Testis (tissue), 3 donors: ENCODE data around the gene SMAP2. TPM values are rescaled to one million over a fixed set of nuclear protein-coding genes. Genes with fewer than 3 reads are reported as not detected.
A peak's percentile ranks its signal among the peaks of the same experiment; 100 is the strongest.

ENCODE experiments used
- DNase-seq: peaks from one replicate; pipeline ENCODE4 v3.0.0-alpha.2; 2019
- H3K27ac ChIP-seq, 2 donors: fragments of 200-600 bp; sonication (generic); one replicate each; pipeline ENCODE4 v1.5.1; 2019
- H3K27me3 ChIP-seq: fragments of 200-600 bp; sonication (generic); one replicate; pipeline ENCODE4 v1.5.1; 2019
- H3K36me3 ChIP-seq: fragments of 200-600 bp; sonication (generic); one replicate; pipeline ENCODE4 v1.5.1; 2017; ENCODE audit warnings: low read depth; ENCODE audit errors: missing control alignments
- H3K4me1 ChIP-seq: fragments of 200-600 bp; sonication (generic); one replicate; pipeline ENCODE4 v1.5.1; 2019
- H3K4me3 ChIP-seq, 2 donors: fragments of 200-600 bp; sonication (generic); one replicate each; pipeline ENCODE4 v1.5.1; 2017 to 2019
- H3K9me3 ChIP-seq: fragments of 200-600 bp; sonication (generic); one replicate; pipeline ENCODE4 v1.5.1; 2017
- CTCF ChIP-seq, 3 experiments: fragments of 450-650 bp in 2 of 3; fragments of 200-600 bp in 1 of 3; sonication (generic) in 1 of 3; IDR thresholded peaks; one replicate each; pipeline ENCODE4 v1.5.1; 2016 to 2019; ENCODE audit warnings: antibody characterized with exemption in 3 of 3, mild to moderate bottlenecking in 2 of 3, moderate library complexity in 1 of 3
- POLR2A ChIP-seq: fragments of 450-650 bp; IDR thresholded peaks from one replicate; pipeline ENCODE4 v1.6.1; 2017; ENCODE audit warnings: antibody characterized with exemption, mild to moderate bottlenecking, moderate library complexity
- WGBS, 2 donors: methylation state at CpG; one replicate each; pipeline ENCODE4 v1.1.5; 2018; 5-methylcytosine and 5-hydroxymethylcytosine counted together
- intact Hi-C: fragments of 100-400 bp; cut with DNase I; formaldehyde crosslinking; loops from one replicate; pipeline ENCODE4 v1.15.1; 2023; ENCODE audit warnings: low total_unique reads
- polyA plus RNA-seq: library from polyadenylated mRNA; stranded (reverse); fragments of 350-450 nt; fragmentation: Illumina TruSeq; extraction: RNeasy Lipid Tissue Mini Kit (QIAGEN cat#74804); gene quantifications from one replicate; pipeline ENCODE4 v1.2.3, GENCODE V29; 2014; ENCODE audit warnings: low read depth, low replicate concordance; ENCODE audit not compliant: insufficient read depth
- total RNA-seq, 2 donors: library from RNA; depleted of rRNA; stranded (reverse); fragments of >200 nt; gene quantifications; one replicate each; pipeline ENCODE4 v1.2.3, GENCODE V29; 2016

The SMAP2 gene
- total and polyA plus RNA-seq, 3 donors from 2014 or later, result 23.0 to 44.3 (median 27.1) TPM

DNA sequence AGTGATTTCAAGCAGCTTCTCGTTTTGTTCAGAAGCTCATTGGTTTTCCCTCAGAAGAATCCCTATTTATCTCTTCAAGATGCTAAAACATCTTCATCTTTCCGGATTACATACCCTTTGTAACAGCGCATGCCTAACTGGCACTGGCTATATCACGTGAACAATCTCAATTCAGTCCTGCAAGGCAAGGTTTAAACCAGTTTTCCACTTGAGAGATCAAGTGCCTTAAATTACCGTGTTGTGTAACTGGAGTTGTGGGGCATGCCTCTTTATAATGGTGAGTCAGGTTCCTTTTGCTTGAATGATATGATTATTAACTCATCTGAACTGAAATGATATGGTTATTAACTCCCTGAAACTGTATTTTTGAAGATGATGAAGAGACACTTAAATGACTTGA lies 65.7 kb downstream of the SMAP2 start:
- DNase-seq, result no peak
- 89 to 93% methylated on average over 5 of the region's 5 CpGs for WGBS, 2 donors
- no peaks in the 10 kb centered on the region for H3K36me3 ChIP-seq
- intact Hi-C loops, result no loop called here
- H3K4me1 ChIP-seq, result no peaks in the 10 kb centered on the region
- H3K9me3 ChIP-seq, result no peaks in the 10 kb centered on the region
- H3K27ac ChIP-seq, result no peak overlapping the region
- no peak for TF ChIP-seq POLR2A
- TF ChIP-seq CTCF (IDR thresholded peaks at IDR 0.05), result no peak
- H3K27me3 ChIP-seq, result no peaks in the 10 kb centered on the region
- H3K4me3 ChIP-seq, result no peak overlapping the region

GRCh38 chr1:40449684-40450494 lies 76.4 kb downstream of the SMAP2 start, which contains the start of gene ZFP69B:
Gene ZFP69B, plus strand, starts transcription at chr1:40450476. Its CDS starts 486 bp downstream, at chr1:40450962.
- Histone ChIP-seq H3K27me3 (no peaks in the 10 kb centered on the region), H3K9me3 (no peaks in the 10 kb centered on the region), H3K27ac (peak within 1 kb of the TSS; percentile 79 to 80), H3K4me3 (peak within 1 kb of the TSS; percentile 66 to 67), H3K36me3 (no peaks in the 10 kb centered on the region), H3K4me1 (no peaks in the 10 kb centered on the region)
- peak; percentile 91 for DNase-seq
- TF ChIP-seq POLR2A (no peak), CTCF (IDR thresholded peaks at IDR 0.05) (peak in 1 of 3 experiments; percentile 2)
- WGBS, 2 donors, result 0% methylated on average over 9 to 58 of the region's 64 CpGs
- intact Hi-C loops, result no loop called here

DNA sequence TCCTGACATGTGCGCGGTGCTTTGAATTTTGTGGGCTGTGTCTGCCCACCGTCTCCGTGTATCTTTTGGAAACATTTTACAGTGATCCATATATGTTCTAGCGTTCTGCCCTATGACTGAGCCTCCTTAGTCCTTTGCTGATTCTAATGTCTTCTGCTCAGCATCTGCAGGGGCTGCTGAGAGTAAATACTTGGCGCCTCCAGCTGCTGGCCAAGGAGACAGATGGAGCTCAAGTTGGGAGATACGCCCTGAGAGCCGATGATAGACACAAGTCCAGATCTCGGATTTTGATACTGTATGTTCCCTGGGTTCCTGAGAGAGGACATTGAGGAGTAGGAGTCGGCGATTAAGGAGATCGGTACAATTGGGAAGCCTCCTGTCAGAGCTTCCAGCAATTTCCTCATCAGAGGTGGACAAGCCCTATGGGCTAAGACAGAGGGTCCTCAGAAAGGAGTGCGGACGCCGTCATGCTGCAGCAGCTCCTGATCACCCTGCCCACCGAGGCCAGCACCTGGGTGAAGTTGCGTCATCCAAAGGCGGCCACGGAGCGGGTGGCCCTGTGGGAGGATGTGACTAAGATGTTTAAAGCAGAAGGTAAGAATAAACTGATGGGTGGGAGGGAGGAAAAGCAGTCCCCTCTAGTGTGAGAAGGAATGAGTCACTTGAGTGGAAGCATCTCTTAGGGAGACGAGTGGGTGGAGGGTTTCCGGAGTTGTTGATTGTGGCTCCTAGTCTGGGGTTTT lies 77.1 kb downstream of the SMAP2 start:
- DNase-seq, result peak; percentile 15
- H3K27ac ChIP-seq, result peak overlapping the region; percentile 79 to 80
- no peaks in the 10 kb centered on the region for H3K4me1 ChIP-seq
- H3K4me3 ChIP-seq, result peak overlapping the region; percentile 66 to 67
- TF ChIP-seq POLR2A (no peak), CTCF (IDR thresholded peaks at IDR 0.05) (no peak)
- WGBS, 2 donors, result 11 to 14% methylated on average over 22 of the region's 22 CpGs
- intact Hi-C loops, result no loop called here
- H3K27me3 ChIP-seq, result no peaks in the 10 kb centered on the region
- H3K36me3 ChIP-seq, result no peaks in the 10 kb centered on the region
- no peaks in the 10 kb centered on the region for H3K9me3 ChIP-seq

- no peak for DNase-seq
- Histone ChIP-seq H3K27me3 (no peaks in the 10 kb centered on the region), H3K4me3 (no peak overlapping the region), H3K27ac (no peak overlapping the region), H3K36me3 (no peaks in the 10 kb centered on the region), H3K4me1 (no peaks in the 10 kb centered on the region), H3K9me3 (no peaks in the 10 kb centered on the region)
- 60% methylated on average over 1 of the region's 1 CpG for WGBS, 2 donors
- TF ChIP-seq CTCF (IDR thresholded peaks at IDR 0.05), result no peak
- no peak for TF ChIP-seq POLR2A
- intact Hi-C loops, result no loop called here
Observed at GRCh38 chr1:40451238-40451585, 77.7 kb downstream of the SMAP2 start.
